HCT116 (cell line): ENCODE results near the gene IL23A.

Source experiments
- CBX3 ChIP-seq: IDR thresholded peaks from 2 replicates; pipeline ENCODE4 v1.6.1; 2012; ENCODE audit warnings: low read depth
- CTCF ChIP-seq, 3 experiments: fragments of 200-600 bp in 1 of 3; sonication (generic) in 1 of 3; IDR thresholded peaks in 2 of 3; conservative IDR thresholded peaks in 1 of 3; 2 replicates each; pipeline ENCODE4 v1.5.1; 2012 to 2017; ENCODE audit warnings: low read depth in 2 of 3, low read length in 2 of 3, antibody characterized with exemption in 1 of 3, borderline replicate concordance in 1 of 3, control low read depth in 1 of 3, mild to moderate bottlenecking in 1 of 3, mixed read lengths in 1 of 3, mixed run types in 1 of 3, moderate library complexity in 1 of 3; ENCODE audit not compliant: insufficient read depth in 1 of 3
- POLR2A ChIP-seq: IDR thresholded peaks from 2 replicates; pipeline ENCODE4 v1.7.0; 2011; ENCODE audit warnings: borderline replicate concordance; ENCODE audit not compliant: insufficient read depth, insufficient read length; ENCODE audit errors: extremely low read depth
- POLR2AphosphoS5 ChIP-seq: IDR thresholded peaks from 2 replicates; pipeline ENCODE4 v1.6.1; 2011; ENCODE audit warnings: mild to moderate bottlenecking, low read depth, low read length, moderate library complexity
- YY1 ChIP-seq: IDR thresholded peaks from 2 replicates; pipeline ENCODE4 v1.6.1; 2011; ENCODE audit warnings: low read length, low read depth, moderate library complexity, mild to moderate bottlenecking; ENCODE audit not compliant: insufficient replicate concordance; ENCODE audit errors: extremely low read depth
- ZFX ChIP-seq: fragments of 450-650 bp; IDR thresholded peaks from 2 replicates; pipeline ENCODE4 v1.6.1; 2017

DNA sequence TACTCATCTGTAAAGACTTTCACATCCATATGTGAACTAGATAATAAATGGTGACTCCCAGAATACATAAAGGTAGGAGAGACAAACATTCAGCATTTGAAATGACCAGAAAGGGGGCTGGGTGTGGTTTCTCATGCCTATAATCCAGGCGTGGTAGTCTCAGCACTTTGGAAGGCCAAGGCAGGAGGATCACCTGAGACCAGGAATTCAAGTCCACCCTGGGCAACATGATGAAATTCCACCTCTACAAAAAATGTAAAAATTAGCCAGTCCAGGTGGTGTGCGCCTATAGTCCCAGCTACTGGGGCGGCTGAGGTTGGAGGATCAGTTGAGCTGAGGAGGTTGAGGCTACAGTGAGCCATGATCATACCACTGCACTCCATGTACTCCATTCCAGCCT lies 34.4 kb upstream of the IL23A start:
- TF ChIP-seq CBX3 (no peak), POLR2A (no peak), CTCF (IDR thresholded peaks at IDR 0.05 in 2 of 3, conservative IDR thresholded peaks at IDR 0.05 in 1 of 3; ENCODE audit: borderline replicate concordance in 1 of 3, insufficient read depth in 1 of 3, low read depth in 2 of 3, low read length in 2 of 3) (no peak), ZFX (no peak), POLR2AphosphoS5 (no peak), YY1 (no peak)
